H54 (cell line): ENCODE data around the gene EEFSEC.

Experiments used
- DNase-seq: peaks from one replicate; pipeline ENCODE4 v3.0.0; 2011; ENCODE audit warnings: low spot score, mixed read lengths; ENCODE audit not compliant: insufficient read length
- FAIRE-seq: peaks from 3 replicates; lab custom pipeline; 2011; peaks lifted over from hg19 to GRCh38; lab: Jason Lieb, UNC
- POLR2A ChIP-seq: IDR thresholded peaks from 2 replicates; pipeline ENCODE4 v1.6.1; 2011; ENCODE audit warnings: low read depth, mild to moderate bottlenecking, low read length

EEFSEC gene

DNA sequence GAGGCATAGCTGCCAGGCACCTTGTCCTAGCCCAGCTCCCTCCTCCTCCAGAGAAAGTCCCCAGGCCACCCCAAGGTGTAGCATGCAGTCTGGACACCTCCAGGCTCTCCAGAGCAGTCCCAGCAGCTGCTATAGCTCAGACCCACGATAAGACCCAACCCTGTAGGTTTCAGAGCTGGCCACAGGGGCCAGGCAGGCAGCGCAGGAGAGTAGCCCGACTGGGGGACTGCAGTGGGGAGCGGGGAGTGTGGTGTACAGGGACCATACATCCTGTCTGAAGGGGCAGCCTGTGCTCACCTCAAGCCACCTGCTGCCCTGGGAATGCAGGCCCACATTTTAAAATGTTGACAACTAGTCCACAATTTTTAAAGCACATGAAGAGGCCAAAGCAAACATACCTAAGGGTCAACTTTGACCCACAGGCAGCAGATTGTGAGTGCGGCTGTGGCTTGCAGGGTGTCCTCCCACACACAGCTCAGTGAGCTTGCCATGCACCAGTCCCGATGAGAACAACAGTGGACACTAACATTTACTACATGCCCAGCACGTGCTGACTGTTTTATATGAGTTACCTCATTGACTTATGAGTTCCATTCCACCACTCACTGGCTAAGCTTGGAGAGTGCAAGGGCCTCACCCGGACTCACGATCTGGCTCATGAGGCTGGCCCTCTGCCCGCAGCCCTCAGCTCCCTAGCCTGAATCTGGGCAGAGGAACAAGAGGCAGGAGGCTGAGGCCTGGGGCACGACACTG is 232.0 kb downstream of the EEFSEC start:
- FAIRE-seq: no peak

DNA sequence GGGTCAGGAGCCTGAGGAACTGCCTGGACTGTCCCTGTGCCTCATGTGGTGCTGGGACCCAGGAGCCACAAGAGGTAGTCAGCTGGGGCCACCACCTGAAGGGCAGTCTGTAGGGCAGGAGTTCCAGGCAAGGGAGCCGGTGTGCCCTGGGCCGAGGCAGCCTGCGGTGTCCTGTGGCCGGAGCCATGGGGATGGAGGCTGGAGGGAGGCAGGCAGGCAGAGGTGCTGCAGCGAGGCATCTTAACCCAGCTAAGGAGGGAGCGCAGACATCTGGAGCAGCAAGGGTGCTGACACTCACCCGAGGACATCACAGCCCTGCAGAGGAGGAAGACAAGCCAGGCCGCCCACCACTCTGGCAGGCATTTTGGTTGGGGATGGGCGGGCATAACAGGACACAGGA is 235.7 kb downstream of the EEFSEC start:
- DNase-seq (no peak), FAIRE-seq (no peak)
- no peak for TF ChIP-seq POLR2A

More for the DNA sequence above, 232.0 kb downstream of the EEFSEC start:
- TF ChIP-seq POLR2A: no peak
- peak; percentile 70 for DNase-seq

DNA sequence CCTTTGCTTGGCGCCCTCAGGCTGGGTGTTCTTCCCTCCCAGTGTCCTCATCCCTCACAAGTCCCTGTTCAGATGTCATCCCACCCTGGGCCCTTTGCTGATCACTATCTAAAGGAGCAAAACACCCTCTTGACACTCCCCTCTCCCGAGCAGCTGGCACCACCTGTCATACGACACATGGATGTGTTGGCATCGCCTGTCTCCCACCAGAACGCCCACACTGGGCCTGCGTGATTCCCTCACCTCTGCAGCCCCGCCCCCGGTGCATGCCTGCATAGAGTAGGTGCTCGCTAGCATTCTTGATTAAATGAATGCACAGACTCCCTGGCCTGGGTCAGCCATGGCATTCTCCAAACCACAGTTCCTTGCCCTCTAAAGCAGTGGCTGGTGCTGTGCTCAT is 237.6 kb downstream of the EEFSEC start:
- no peak for TF ChIP-seq POLR2A
- DNase-seq: no peak
- FAIRE-seq: no peak

DNA sequence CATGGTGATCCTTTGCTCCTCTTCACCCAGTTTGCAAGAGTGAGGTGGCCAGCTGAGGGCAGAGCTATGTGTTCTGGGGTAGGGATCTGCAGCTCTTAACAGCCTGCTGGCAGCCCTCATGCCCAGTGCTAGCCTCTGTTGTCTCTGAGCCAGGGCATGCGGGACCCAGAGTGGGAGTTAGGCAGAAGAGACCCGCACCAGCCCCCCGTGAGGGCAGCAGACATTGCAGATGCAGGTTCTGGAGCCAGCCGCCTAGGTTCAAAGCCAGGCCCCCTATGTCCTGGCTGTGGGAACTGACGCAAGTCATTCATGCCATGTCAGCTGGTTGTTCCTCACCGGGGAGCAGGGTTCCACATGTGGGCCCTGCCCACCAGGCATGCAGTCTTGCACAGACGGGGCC is 238.7 kb downstream of the EEFSEC start:
- DNase-seq (no peak), FAIRE-seq (no peak)
- no peak for TF ChIP-seq POLR2A

DNA sequence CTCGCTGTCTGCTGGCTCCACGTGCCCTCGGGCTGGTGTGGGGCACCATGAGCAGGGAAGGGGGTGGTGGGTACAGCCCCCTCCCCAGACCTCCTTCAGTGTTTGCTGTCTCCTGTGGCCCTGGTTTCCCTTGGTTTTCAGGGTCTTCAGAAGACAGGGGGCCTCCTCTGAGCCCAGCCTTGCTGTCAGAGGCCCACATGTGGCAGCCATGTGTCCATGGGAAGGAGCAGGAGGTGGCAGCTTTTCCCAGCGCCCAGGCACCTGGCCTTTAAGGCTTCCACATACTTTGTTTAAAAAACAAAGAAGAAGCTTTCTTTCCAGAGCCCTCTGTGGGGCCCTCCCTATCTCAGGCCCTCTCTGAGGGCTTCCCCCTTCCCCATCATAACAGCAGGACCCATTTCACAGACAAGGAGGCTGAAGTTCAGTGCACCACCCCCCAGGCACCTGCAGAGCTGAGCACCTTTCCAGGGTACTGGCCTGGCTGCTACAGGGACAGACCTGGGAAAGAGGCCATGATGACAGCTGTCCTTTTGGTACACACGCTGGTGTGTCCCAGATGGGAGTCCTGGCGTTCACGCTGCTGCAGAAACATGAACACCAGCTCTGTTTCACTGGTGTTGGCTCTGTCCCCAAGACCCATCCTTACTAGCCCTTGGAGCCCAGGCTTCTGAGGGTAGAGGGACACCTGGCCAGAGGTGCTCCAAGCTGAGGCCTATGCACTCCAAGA is 239.7 kb downstream of the EEFSEC start:
- TF ChIP-seq POLR2A: no peak
- no peak for DNase-seq
- FAIRE-seq: no peak

DNA sequence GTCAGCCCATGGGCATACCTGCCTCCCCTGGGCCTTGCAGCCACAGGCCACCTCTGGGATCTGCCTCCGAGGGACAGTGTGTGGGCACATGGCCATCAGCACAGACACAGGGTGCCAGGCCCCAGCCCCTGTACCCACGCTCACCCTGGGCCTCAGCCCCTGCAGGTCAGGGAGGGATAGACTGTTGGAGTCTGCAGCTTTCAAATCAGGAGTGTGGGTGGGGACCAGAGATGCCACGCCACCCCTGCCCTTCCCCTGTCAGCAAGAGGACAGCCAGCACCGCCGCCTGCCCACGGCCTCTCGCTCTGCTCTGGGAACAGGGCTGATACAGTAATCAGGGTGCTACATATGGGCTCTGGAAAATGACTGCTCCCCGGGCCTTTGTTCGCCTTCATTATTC is 240.8 kb downstream of the EEFSEC start:
- DNase-seq: no peak
- no peak for FAIRE-seq
- no peak for TF ChIP-seq POLR2A

DNA sequence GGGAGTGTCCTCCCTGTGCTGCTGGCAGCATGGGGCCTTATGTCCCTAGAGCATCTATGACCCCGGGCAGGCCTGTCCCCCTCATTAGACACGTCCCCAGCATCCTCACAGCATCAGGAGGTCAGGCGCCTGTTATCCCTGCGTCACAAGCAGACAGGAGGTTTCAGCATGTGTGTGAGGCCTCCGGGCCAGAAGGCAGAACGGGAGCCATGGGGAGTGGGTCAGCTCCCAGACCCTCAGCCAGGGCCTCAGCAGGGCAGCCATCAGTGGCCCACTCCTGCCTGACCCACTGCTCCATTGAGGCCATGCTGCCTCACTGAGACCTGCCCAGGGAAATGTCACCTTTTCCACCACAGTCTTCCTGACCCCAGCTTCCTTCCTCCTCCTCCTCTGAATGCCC is 241.8 kb downstream of the EEFSEC start:
- FAIRE-seq (no peak), DNase-seq (no peak)
- TF ChIP-seq POLR2A: no peak

DNA sequence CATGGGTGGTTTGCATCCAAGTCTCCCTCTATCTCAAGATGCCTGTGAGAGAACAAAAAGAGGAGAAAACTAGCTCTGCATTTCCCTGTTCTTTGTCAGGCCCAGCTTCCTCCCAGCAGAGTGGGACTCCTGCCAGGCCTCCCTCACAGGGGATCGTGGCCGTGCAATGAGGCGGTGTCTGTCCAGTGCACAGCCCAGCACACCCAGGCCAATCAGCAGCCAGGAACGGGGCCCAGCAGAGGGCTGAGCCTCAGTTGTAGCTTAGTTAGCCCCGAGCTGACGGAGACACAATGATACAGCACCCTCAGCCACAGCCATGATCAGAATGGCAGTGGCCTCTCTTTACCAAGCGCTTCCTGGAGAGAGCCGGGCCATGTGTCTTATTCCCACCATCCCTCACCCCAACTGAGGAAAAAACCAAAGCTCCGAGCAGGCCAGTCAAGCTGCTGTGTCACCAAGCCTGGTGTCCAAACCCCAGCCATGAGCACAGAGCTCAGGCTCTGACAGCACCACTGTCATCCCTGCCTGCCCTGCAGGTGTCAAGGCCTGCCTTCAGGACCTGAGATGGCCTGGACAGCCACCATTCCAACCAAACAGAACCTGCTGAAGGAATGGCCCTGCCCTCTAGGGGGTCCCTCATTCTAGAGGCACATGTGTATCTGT is 242.3 kb downstream of the EEFSEC start:
- FAIRE-seq: no peak
- TF ChIP-seq POLR2A: no peak
- DNase-seq: no peak

DNA sequence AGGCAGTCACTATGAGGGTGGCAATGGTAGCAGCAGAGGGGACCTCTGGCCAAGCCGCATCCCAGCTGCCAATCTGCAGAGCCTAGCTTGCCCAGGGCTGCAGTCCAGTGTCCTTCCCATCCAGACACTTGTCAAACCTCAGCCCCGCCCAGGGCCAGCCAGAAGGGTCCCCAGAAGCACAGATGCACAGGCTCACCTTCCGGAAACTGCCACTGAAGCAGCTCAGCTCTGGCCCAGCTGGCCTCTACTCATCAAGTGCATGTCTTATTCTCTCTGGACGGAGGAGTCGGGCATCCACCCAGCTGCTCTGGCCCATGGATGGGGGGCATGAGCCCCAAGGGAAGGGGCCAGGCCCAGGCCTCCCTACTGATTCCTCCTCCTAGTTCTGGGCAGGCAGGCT is 244.2 kb downstream of the EEFSEC start:
- FAIRE-seq (no peak), DNase-seq (no peak)
- TF ChIP-seq POLR2A: no peak

DNA sequence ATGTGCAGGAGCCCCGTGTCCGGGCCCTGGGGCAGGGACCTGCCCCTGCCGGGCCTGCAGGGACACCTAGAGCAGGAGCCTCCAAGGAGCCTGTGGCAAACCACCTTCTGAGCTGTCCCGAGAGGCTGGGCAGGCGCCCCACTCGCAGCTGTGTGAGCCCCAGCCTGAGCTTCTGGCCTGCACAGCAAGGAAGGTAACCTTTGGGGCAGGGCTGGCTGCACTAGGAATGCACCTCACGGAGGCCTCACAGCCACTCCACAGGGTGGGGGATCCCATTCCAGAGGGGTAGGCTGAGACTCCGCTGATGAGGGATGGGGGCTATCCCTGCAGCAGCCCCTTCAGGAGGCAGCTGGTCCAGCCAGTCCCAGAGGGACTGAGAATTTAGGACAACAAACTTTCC is 245.3 kb downstream of the EEFSEC start:
- FAIRE-seq (no peak), DNase-seq (no peak)
- TF ChIP-seq POLR2A: no peak

DNA sequence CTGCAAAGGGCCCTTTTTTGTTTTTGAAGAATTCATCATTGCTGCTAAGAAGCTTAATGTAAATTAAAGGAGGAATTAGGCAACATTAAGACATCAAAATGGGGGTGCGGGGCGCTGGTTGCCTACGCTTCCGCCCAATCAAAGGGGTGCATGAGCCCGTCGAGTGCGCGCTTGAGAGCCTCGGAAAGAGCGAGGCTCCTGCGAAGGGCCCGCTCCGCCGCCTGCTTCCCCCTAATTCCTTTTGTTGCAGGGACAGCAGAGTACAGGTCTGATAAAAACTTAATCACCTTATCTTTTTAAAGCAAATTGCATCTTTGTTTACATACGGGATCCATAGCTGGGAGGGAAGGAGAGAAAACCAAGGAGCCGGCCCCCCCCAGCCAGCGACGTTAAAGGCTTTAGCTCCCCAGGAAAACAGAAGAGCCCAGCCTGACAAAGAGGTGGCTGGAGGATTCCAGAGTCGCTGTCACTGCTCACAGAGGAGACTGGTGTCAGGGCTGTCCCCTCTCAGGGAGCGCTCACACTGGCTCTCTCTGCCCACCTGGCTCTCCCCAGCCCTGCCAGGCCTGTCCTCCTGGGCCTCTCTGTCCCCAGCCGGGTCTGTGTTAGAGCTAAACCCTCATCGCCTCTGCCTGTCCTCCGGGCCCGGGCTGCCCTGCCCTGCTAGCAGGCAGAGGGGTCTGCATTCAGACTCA is 246.1 kb downstream of the EEFSEC start:
- FAIRE-seq (no peak), DNase-seq (no peak)
- no peak for TF ChIP-seq POLR2A

DNA sequence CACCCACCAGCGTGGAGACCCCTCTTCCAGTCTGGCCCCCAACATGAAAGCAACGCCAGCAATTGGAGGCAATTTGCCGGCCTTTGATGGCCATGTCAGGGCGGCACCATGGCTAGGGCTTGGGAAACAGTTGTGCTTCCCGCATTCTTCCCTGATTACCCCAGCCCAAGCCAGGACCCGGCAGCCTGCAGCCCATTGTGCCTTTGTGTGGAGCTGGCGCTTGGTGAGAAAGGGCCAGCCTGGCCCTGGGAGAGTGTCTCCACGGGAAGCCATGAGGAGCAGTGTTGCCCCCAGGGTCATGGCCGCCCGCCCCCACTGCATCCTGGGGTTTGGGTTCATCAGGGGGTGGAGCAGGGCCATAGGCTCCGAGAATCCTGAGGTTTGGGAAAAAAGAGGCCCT is 247.4 kb downstream of the EEFSEC start:
- DNase-seq: no peak
- no peak for TF ChIP-seq POLR2A
- no peak for FAIRE-seq

DNA sequence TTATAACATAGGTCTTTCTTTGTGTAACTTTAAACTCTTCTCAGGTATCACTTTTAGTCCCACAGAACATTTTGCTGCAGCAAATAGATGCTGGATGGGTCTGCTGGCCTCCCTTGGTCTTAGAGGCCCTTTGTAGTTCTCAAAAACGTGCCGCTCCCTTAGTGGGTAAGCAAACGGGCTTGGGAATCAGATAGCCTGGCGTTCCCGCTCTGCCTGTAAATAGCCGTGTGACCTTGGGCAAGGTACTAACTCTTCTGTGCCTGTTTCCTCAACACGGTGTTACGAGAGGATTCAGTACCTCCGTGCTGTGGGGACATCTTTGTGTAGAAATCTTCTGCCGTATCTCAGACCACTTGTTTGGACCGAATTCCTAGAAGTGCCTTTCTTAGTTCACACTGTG is 249.0 kb downstream of the EEFSEC start:
- FAIRE-seq: no peak

DNA sequence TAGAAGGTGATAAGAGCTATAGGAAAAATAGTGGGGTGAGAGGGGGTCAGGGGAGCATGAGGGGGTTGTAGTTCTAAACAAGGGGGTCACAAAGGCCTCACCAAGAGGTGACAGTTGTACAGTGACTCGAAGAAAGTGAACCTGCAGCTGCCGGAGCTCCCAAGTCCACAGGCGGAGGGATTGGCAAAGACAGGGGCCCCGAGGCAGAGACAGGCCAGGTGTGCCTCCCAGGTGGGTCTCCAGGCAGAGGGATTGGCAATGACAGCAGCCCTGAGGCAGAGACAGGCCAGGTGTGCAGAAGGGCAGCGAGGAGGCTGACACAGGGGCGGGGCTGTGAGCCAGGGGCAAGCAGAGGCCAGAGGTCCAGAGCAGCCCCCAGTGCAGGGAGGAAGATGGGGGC is 249.7 kb downstream of the EEFSEC start:
- no peak for DNase-seq
- no peak for FAIRE-seq
- no peak for TF ChIP-seq POLR2A

More for the DNA sequence above, 249.0 kb downstream of the EEFSEC start:
- no peak for DNase-seq
- no peak for TF ChIP-seq POLR2A
